RWPE2 (cell line): ENCODE measurements around the gene CDK3.

Experiments
- ATAC-seq: fragments of 200-7000 bp; cut with Tn5 transposase; 3 replicates; pipeline ENCODE4 v1.9.1; 2021; ENCODE audit warnings: low read depth
- DNase-seq: peaks from one replicate; pipeline ENCODE4 v3.0.0-alpha.2; 2020; ENCODE audit warnings: low spot score
- H3K27ac ChIP-seq: fragments of 450-650 bp; 2 replicates; pipeline ENCODE4 v1.5.1; 2017; ENCODE audit warnings: mild to moderate bottlenecking; ENCODE audit not compliant: poor library complexity, severe bottlenecking
- H3K27me3 ChIP-seq: fragments of 250-450 bp; sonication (Bioruptor Pico); 2 replicates; pipeline ENCODE4 v1.5.1; 2021; ENCODE audit warnings: mild to moderate bottlenecking, moderate library complexity; ENCODE audit not compliant: insufficient read depth, poor library complexity, severe bottlenecking
- H3K36me3 ChIP-seq: fragments of 250-450 bp; sonication (Bioruptor Pico); 2 replicates; pipeline ENCODE4 v1.5.1; 2020; ENCODE audit warnings: low read depth, mild to moderate bottlenecking, moderate library complexity
- H3K4me1 ChIP-seq: fragments of 250-450 bp; sonication (Bioruptor Pico); 2 replicates; pipeline ENCODE4 v1.5.1; 2021; ENCODE audit warnings: mild to moderate bottlenecking, moderate library complexity; ENCODE audit not compliant: insufficient read depth, poor library complexity, severe bottlenecking
- H3K4me3 ChIP-seq: fragments of 250-450 bp; sonication (Bioruptor Pico); 2 replicates; pipeline ENCODE4 v1.5.1; 2021; ENCODE audit warnings: mild to moderate bottlenecking, moderate library complexity; ENCODE audit not compliant: severe bottlenecking
- H3K9me3 ChIP-seq: fragments of 250-450 bp; sonication (Bioruptor Pico); 2 replicates; pipeline ENCODE4 v1.5.1; 2021; ENCODE audit warnings: mild to moderate bottlenecking, moderate library complexity; ENCODE audit not compliant: severe bottlenecking
- TF ChIP-seq, protein P1 (sequence below): fragments of 450-650 bp; IDR thresholded peaks from one replicate; pipeline ENCODE4 v1.5.1; 2017; ENCODE audit warnings: mild to moderate bottlenecking, moderate library complexity; ENCODE audit not compliant: poor library complexity, severe bottlenecking

Gene CDK3

DNA sequence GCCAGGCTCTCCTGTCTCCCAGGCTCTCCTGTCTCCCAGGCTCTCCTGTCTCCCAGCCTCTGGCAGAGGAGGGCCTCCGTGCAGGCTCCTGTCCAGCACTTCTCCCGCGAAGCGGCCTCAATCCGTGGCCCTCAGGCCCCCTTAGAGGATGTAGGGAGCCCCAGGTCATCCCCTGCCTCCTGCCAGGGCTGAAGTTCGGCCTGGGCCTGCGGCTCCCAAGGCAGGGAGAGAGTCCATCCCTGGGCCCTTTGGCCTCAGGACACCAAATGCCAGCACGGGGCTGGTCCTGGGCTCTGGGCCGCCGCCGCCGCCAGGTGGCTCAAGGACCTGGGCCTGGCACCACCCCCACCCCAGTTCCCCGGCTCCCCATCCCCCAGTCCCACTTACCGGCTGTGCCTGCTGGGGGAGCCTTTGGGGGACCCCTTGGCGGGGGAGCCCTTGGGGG is 26.1 kb downstream of the CDK3 start:
- no peaks in the 10 kb centered on the region for H3K4me1 ChIP-seq
- peak overlapping the region; percentile 56 for H3K27ac ChIP-seq
- H3K4me3 ChIP-seq, result peak overlapping the region; percentile 41

GRCh38 chr17:76027159-76027839 is 26.6 kb downstream of the CDK3 start, which contains the start of gene EVPL:
EVPL (minus strand) TSS chr17:76027306; CDS start chr17:76027198, 108 bp downstream.
- peak; percentile 92 for DNase-seq
- Histone ChIP-seq H3K9me3 (no peaks in the 10 kb centered on the region), H3K4me3 (peak within 1 kb of the TSS; percentile 41), H3K27ac (peak within 1 kb of the TSS; percentile 56), H3K4me1 (no peaks in the 10 kb centered on the region), H3K27me3 (no peaks in the 10 kb centered on the region), H3K36me3 (no peaks in the 10 kb centered on the region)
- ATAC-seq, result peak; percentile 94
- TF ChIP-seq, protein P1, sequence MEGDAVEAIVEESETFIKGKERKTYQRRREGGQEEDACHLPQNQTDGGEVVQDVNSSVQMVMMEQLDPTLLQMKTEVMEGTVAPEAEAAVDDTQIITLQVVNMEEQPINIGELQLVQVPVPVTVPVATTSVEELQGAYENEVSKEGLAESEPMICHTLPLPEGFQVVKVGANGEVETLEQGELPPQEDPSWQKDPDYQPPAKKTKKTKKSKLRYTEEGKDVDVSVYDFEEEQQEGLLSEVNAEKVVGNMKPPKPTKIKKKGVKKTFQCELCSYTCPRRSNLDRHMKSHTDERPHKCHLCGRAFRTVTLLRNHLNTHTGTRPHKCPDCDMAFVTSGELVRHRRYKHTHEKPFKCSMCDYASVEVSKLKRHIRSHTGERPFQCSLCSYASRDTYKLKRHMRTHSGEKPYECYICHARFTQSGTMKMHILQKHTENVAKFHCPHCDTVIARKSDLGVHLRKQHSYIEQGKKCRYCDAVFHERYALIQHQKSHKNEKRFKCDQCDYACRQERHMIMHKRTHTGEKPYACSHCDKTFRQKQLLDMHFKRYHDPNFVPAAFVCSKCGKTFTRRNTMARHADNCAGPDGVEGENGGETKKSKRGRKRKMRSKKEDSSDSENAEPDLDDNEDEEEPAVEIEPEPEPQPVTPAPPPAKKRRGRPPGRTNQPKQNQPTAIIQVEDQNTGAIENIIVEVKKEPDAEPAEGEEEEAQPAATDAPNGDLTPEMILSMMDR, result no peak

More for the DNA sequence above, 26.1 kb downstream of the CDK3 start:
- DNase-seq, result no peak
- TF ChIP-seq, protein P1, result no peak
- Histone ChIP-seq H3K36me3 (no peaks in the 10 kb centered on the region), H3K9me3 (no peaks in the 10 kb centered on the region), H3K27me3 (no peaks in the 10 kb centered on the region)
- peak; percentile 40 for ATAC-seq

GRCh38 chr17:76032073-76032779 is 31.6 kb downstream of the CDK3 start:
- no peak overlapping the region for H3K4me3 ChIP-seq
- ATAC-seq, result no peak
- H3K27ac ChIP-seq, result no peak overlapping the region
- TF ChIP-seq, protein P1, result peak; percentile 8
- no peaks in the 10 kb centered on the region for H3K27me3 ChIP-seq
- H3K36me3 ChIP-seq, result no peaks in the 10 kb centered on the region
- H3K4me1 ChIP-seq, result no peaks in the 10 kb centered on the region
- DNase-seq, result no peak
- H3K9me3 ChIP-seq, result no peaks in the 10 kb centered on the region

- H3K27ac ChIP-seq, result no peak overlapping the region
- no peaks in the 10 kb centered on the region for H3K27me3 ChIP-seq
- no peak for ATAC-seq
- no peaks in the 10 kb centered on the region for H3K36me3 ChIP-seq
- H3K4me1 ChIP-seq, result no peaks in the 10 kb centered on the region
- H3K4me3 ChIP-seq, result no peak overlapping the region
- DNase-seq, result no peak
- TF ChIP-seq, protein P1, result no peak
- no peaks in the 10 kb centered on the region for H3K9me3 ChIP-seq
Observed at GRCh38 chr17:76032780-76033108, 32.1 kb downstream of the CDK3 start.

GRCh38 chr17:76033139-76033538 is 32.5 kb downstream of the CDK3 start:
- H3K4me3 ChIP-seq, result no peak overlapping the region
- ATAC-seq, result no peak
- no peaks in the 10 kb centered on the region for H3K27me3 ChIP-seq
- H3K36me3 ChIP-seq, result no peaks in the 10 kb centered on the region
- H3K27ac ChIP-seq, result no peak overlapping the region
- no peaks in the 10 kb centered on the region for H3K9me3 ChIP-seq
- H3K4me1 ChIP-seq, result no peaks in the 10 kb centered on the region
- DNase-seq, result no peak
- TF ChIP-seq, protein P1, result no peak
